Type B pancreatic cell (in vitro differentiated cells): ENCODE measurements around the gene PIEZO2. TPM values are rescaled to one million over a fixed set of nuclear protein-coding genes. Genes with fewer than 3 reads are reported as not detected.

Experiments
- DNase-seq: peaks from one replicate; pipeline ENCODE4 v3.0.0; 2021; ENCODE audit warnings: mixed read lengths; ENCODE audit not compliant: unreplicated experiment; ENCODE audit errors: extremely low spot score
- H3K27ac Mint-ChIP-seq: 2 replicates; pipeline ENCODE4 v1.8.0; 2021; ENCODE audit warnings: mild to moderate bottlenecking, mixed read lengths
- H3K27me3 Mint-ChIP-seq: 2 replicates; pipeline ENCODE4 v1.8.0; 2021; ENCODE audit warnings: mixed read lengths
- H3K36me3 Mint-ChIP-seq: 2 replicates; pipeline ENCODE4 v1.8.0; 2021; ENCODE audit warnings: mixed read lengths
- H3K4me1 Mint-ChIP-seq: one replicate; pipeline ENCODE4 v1.8.0; 2021; ENCODE audit warnings: mixed read lengths; ENCODE audit not compliant: unreplicated experiment
- H3K4me3 Mint-ChIP-seq: 2 replicates; pipeline ENCODE4 v1.8.0; 2021; ENCODE audit warnings: mild to moderate bottlenecking, mixed read lengths
- H3K9me3 Mint-ChIP-seq: 2 replicates; pipeline ENCODE4 v1.8.0; 2021; ENCODE audit warnings: mixed read lengths
- total RNA-seq: library from RNA; stranded (reverse); gene quantifications from 2 replicates; pipeline ENCODE4 v1.2.1, GENCODE V29; 2021; ENCODE audit warnings: low replicate concordance
- TF ChIP-seq, protein P1 (sequence below): fragments of 200-600 bp; sonication (generic); conservative IDR thresholded peaks from 2 replicates; pipeline ENCODE4 v1.5.0; 2021; ENCODE audit warnings: antibody characterized with exemption, mild to moderate bottlenecking

Gene PIEZO2
- total RNA-seq, 1 donor from 2014 or later, result 38.8 TPM

DNA sequence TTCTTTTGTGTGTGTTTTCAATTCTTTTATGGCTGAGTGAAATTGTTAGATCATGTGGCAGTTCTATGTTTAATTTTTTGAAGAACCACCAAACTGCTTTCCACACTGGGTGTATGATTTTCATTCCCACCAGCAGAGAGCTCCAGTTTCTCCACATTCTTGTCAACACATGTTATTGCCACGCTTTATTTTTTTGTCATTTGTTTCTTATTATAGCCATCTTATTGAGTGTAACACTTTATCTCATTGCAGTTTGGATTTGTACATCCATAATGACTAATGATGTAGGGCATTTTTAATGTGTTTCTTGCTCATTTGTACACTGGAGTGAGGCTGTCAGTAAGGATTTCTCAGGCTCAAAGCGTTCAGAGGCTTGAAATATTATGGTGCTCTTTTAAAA is 184.2 kb downstream of the PIEZO2 start:
- DNase-seq, result no peak
- H3K36me3 Mint-ChIP-seq, result peaks cover 4% of the 10 kb centered on the region
- peaks cover 8% of the 10 kb centered on the region for H3K4me1 Mint-ChIP-seq
- TF ChIP-seq, protein P1, sequence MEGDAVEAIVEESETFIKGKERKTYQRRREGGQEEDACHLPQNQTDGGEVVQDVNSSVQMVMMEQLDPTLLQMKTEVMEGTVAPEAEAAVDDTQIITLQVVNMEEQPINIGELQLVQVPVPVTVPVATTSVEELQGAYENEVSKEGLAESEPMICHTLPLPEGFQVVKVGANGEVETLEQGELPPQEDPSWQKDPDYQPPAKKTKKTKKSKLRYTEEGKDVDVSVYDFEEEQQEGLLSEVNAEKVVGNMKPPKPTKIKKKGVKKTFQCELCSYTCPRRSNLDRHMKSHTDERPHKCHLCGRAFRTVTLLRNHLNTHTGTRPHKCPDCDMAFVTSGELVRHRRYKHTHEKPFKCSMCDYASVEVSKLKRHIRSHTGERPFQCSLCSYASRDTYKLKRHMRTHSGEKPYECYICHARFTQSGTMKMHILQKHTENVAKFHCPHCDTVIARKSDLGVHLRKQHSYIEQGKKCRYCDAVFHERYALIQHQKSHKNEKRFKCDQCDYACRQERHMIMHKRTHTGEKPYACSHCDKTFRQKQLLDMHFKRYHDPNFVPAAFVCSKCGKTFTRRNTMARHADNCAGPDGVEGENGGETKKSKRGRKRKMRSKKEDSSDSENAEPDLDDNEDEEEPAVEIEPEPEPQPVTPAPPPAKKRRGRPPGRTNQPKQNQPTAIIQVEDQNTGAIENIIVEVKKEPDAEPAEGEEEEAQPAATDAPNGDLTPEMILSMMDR, result no peak
- no peak overlapping the region for H3K27ac Mint-ChIP-seq
- H3K4me3 Mint-ChIP-seq, result no peak overlapping the region
- no peaks in the 10 kb centered on the region for H3K9me3 Mint-ChIP-seq
- no peaks in the 10 kb centered on the region for H3K27me3 Mint-ChIP-seq

DNA sequence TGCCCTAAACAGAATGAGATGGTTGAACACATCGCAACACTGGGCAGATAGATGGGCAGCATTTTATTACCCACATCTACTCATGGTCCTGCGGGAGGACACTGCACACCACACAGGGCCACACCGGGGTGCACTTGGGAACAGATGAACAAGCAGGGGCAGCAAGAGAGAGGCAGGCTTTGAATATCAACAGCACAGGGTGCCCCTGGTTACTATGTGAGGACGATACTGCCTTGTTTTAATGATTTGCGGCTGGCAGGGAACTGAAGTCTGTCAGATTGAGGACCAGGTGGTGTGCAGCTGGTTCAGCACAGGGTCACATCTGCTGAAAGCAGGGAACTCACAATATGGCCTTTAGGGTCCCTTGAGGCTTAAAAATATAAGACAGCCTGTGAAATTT is 195.7 kb downstream of the PIEZO2 start:
- TF ChIP-seq, protein P1, result no peak
- DNase-seq, result no peak
- peaks cover 3% of the 10 kb centered on the region for H3K4me1 Mint-ChIP-seq
- no peaks in the 10 kb centered on the region for H3K27me3 Mint-ChIP-seq
- H3K9me3 Mint-ChIP-seq, result no peaks in the 10 kb centered on the region
- H3K36me3 Mint-ChIP-seq, result no peaks in the 10 kb centered on the region
- no peak overlapping the region for H3K27ac Mint-ChIP-seq
- H3K4me3 Mint-ChIP-seq, result no peak overlapping the region

DNA sequence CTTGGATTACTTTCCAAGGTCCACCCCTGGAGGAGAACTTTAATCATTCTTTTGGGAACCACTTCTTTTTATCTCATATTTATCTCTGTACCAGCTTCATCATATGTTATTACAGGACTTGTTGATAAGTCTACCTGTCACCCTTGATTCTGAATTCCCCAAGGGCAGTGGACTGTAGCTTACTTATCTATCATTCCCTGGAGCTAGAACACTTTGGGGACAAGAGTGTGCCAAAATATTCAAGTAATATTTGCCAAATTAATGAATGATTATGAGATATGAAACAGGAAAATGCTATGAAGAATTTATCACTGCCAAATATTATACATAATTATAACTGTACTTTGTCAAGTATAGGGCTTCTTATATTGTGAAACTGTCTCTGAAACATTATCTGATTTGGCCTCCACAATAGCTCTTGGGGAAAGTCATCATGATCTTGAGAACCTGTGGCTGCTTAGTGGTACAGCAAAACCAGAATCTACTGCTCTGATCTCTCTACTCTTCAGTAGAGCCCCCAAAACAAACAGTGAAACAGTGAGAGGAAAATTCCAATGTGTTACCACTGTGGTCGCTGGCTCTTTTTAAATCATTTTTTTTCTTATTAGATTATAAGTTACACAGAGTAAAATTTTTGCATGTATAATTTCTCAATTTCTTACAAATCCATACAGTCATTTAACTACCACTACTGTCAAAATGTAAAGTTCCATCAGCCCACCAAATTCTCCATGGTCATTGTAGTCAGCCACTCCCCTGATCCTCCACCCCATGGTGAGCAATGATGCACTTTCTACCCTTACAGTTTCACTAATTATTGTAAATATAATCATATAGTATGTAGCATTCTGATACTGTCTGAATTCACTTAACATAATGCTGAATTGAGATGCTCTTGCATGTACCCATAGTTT is 197.5 kb downstream of the PIEZO2 start:
- no peaks in the 10 kb centered on the region for H3K9me3 Mint-ChIP-seq
- H3K27ac Mint-ChIP-seq, result no peak overlapping the region
- TF ChIP-seq, protein P1, result no peak
- DNase-seq, result no peak
- peaks cover 3% of the 10 kb centered on the region for H3K4me1 Mint-ChIP-seq
- H3K4me3 Mint-ChIP-seq, result no peak overlapping the region
- H3K36me3 Mint-ChIP-seq, result no peaks in the 10 kb centered on the region
- H3K27me3 Mint-ChIP-seq, result no peaks in the 10 kb centered on the region

DNA sequence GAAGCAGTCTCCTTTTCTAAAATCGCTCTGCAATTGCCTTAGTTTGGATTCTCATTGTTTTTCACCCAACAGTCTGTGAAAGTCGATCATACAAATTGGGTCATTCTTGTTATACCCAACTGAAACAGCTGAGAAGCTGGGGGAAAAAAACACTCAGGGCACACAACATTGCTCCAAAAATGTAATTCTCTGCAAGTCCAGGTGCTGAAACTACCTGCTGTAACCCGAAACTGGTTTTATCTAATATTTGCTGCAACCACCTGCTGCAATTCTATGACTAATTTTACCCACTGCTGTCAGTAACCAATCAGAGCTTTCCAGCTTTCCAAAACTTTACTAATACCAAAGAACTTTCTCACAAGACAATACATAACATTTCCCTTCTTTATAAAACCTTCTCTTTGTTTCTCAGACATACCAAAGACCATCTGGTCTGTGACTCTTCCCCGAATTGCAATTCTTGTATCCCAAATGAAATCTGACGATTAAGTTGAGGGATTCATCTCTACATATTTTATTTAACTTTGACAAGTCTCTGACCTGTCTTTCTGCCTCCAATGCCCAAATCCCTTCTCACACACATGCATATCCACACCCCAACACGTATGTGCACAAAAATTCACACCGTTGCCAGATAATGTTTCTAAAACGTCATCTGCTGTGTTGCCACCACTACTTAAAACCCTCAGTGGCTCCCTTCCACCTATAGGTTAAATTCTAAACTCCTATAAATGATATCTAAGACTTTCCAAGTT is 198.3 kb downstream of the PIEZO2 start:
- no peak overlapping the region for H3K4me3 Mint-ChIP-seq
- TF ChIP-seq, protein P1, result no peak
- peaks cover 3% of the 10 kb centered on the region for H3K4me1 Mint-ChIP-seq
- no peaks in the 10 kb centered on the region for H3K9me3 Mint-ChIP-seq
- H3K27me3 Mint-ChIP-seq, result no peaks in the 10 kb centered on the region
- DNase-seq, result no peak
- no peak overlapping the region for H3K27ac Mint-ChIP-seq
- peaks cover 3% of the 10 kb centered on the region for H3K36me3 Mint-ChIP-seq

DNA sequence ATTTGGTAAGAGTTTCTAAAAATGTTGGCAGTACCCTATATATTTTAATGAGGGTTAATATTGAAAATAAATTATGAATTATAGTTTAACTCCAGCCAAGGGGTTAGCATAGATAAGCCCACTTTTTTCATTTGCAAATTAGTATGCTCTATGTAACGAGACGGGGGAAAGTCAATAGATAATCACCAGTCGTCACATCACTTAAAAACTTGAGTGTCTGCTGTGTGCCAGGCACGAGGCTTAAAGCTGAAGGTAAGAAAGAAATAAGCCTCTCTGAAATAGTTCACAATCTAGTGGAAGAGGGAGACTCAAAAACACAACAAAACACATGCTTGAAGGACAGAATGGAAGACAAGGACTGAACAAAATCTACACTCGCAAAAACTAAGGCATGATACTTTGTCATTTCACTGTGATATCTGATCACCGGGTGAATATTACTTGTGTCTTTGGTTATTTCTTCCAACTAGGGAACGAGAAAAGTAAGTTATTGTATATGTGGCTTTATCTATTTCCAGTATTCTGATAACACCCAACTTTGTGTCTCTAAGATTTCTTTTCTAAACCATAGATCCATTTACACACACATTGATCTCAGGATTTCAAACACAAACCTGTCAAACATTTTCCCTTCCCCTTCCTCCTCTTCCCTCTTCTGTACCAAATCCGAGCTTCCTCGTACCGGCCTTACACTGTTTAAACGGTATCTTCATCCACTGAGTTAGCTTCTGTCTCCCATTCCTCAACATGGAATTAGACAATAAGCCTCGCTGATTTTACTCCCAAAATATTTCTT is 199.1 kb downstream of the PIEZO2 start:
- Mint-ChIP-seq H3K27me3 (no peaks in the 10 kb centered on the region), H3K9me3 (no peaks in the 10 kb centered on the region), H3K36me3 (peaks cover 7% of the 10 kb centered on the region), H3K27ac (no peak overlapping the region), H3K4me1 (peaks cover 3% of the 10 kb centered on the region), H3K4me3 (no peak overlapping the region)
- no peak for DNase-seq
- TF ChIP-seq, protein P1, result no peak
